Measurements from ENCODE around the gene NDOR1. TPM values are rescaled to one million over a fixed set of nuclear protein-coding genes. Genes with fewer than 3 reads are reported as not detected.

The NDOR1 gene
- total and polyA plus RNA-seq, 8 donors, result 9.1 to 19.5 (median 11.1) TPM

DNA sequence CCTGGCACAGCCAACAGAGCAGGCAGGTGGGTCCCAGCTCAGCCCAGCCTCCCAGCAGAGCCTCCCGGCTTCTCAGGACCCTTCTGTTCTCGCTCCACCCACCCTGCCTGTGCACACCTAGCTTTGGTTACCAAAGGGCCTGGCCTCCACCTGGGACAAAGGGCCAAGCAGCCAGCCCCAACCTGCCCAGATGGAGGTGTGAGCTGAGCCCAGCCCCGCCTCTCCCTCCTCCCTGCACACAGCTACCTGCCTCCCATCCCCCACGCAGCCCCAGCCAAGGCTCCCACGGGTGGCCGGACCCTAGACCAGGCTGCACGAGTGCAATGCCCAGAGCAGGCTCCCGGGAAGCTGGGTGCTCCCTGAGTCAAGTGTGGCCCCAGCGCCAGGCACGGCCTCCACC is 10.6 kb upstream of the NDOR1 start:
- peaks cover 0 to 5% of the 10 kb centered on the region in 2 donors for H3K27me3 ChIP-seq
- no peak overlapping the region for H3K4me3 ChIP-seq
- peaks cover 0 to 25% of the 10 kb centered on the region in 2 donors for H3K36me3 ChIP-seq
- DNase-seq (no peak), ATAC-seq (no peak)
- H3K9me3 ChIP-seq, result no peaks in the 10 kb centered on the region
- TF ChIP-seq, protein P1, sequence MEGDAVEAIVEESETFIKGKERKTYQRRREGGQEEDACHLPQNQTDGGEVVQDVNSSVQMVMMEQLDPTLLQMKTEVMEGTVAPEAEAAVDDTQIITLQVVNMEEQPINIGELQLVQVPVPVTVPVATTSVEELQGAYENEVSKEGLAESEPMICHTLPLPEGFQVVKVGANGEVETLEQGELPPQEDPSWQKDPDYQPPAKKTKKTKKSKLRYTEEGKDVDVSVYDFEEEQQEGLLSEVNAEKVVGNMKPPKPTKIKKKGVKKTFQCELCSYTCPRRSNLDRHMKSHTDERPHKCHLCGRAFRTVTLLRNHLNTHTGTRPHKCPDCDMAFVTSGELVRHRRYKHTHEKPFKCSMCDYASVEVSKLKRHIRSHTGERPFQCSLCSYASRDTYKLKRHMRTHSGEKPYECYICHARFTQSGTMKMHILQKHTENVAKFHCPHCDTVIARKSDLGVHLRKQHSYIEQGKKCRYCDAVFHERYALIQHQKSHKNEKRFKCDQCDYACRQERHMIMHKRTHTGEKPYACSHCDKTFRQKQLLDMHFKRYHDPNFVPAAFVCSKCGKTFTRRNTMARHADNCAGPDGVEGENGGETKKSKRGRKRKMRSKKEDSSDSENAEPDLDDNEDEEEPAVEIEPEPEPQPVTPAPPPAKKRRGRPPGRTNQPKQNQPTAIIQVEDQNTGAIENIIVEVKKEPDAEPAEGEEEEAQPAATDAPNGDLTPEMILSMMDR (IDR thresholded peaks at IDR 0.05), result no peak
- H3K4me1 ChIP-seq, result peaks cover 17 to 50% of the 10 kb centered on the region in 2 donors
- intact Hi-C loops (cut with DNase I), result no loop called here
- H3K27ac ChIP-seq, result no peak overlapping the region

DNA sequence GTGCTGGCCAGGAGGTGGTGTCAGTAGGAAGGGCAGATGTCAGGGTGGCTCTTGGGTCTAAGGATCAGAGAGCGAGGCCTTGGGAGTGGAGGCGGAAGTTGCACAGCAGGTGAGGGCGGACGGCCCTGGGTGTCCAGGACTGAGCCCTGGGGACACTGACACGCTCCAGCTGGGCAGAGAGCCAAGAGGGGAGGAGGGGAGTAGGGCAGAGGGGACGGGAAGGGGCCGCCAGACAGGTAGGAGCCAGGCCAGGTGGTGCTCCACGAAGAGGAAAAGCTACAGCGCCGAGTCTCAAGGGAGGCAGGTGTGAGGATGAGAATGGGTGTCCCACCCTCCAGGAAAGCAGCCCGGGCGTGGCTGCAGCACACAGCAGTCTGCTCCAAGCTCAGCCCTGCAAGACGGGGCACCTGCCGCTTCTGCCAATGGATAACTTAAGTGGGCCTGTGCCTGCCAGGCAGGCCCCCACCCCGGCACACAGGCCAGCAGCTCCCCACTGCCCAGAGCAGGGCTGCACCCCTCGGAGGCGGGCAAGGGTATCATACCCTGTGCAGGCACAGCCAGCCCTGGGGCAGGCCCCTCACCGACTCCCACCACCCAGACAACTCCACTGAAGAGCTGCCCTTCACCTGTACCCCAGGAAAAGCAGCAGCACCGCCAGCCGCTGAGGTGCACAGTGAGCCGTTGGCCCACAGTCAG is 9.8 kb upstream of the NDOR1 start:
- H3K27me3 ChIP-seq, result peaks cover 0 to 5% of the 10 kb centered on the region in 2 donors
- TF ChIP-seq, protein P1 (IDR thresholded peaks at IDR 0.05), result no peak
- no peak for ATAC-seq
- no peak for DNase-seq
- intact Hi-C loops (cut with DNase I), result no loop called here
- H3K27ac ChIP-seq, result no peak overlapping the region
- H3K9me3 ChIP-seq, result no peaks in the 10 kb centered on the region
- peaks cover 12 to 42% of the 10 kb centered on the region in 2 donors for H3K4me1 ChIP-seq
- H3K4me3 ChIP-seq, result no peak overlapping the region
- H3K36me3 ChIP-seq, result peaks cover 0 to 17% of the 10 kb centered on the region in 2 donors

DNA sequence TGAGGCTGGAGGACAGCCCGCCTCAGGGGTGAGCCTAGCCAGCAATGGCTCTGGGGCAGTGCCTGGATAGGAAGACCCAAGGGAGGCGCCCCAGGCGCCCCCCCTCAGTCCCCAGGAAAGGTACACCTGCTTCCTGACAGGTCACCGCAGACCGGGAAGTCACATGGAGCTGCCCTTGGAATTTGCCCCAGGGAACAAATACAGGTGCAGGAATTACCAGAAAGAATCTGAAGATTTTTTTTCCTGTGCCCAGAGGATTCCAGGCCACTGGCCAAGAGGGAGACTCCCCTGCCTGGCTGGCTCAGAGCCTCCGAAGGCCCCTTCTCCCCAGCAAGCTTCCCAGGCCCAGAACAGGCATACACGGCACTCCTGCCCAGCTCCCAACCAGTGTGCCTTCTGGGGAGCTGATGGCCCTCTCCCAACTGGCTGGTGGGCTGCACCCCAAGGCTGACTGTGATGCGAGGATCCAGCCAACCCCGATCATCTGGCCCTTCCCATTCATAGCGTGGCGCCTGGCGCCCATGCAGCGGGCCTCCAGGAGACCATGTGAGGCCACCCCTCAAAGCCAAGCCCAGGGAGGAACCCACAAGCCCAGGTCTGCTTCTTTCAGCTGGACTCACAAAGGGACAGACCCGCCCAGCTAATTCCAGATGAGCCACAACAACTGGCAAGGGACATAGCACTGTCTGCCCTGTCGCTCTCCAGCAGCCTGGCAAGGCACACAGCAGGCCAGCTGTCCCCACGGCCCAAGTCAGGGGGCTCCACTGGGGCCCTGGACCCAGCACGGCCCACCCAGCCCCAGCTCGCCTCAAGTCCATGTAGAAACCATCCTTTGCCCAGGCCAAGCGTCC is 7.2 kb upstream of the NDOR1 start:
- peak overlapping the region; percentile 7 to 55 for H3K4me3 ChIP-seq
- intact Hi-C loops (cut with DNase I), result no loop called here
- TF ChIP-seq, protein P1 (IDR thresholded peaks at IDR 0.05), result no peak

DNA sequence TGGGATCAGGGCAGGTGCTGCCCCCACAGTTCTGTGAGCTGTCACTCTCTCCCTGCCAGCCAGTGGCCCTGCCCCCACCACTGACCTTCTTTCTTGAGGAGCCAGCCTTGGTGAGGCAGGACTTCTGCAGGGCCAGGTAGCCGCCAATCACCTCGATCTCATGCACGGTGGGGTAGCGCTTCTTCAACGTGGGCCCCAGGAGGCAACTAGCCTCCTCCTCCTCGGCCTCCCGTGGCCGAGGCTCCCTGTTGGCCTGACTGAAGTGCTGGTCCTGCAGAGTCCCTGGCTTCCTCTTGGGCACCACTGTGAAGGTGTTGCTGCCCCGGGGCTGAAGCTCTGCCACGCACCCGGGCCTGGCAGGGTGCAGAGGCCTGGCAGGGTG is 6.6 kb upstream of the NDOR1 start:
- peak overlapping the region; percentile 31 to 58 for H3K27ac ChIP-seq
- intact Hi-C loops (cut with DNase I), result no loop called here

More for the DNA sequence above, 7.2 kb upstream of the NDOR1 start:
- DNase-seq (peak in 1 of 4 donors; percentile 74), ATAC-seq (peak; percentile 43)
- Histone ChIP-seq H3K27me3 (peaks cover 0 to 5% of the 10 kb centered on the region in 2 donors), H3K4me1 (peaks cover 12 to 62% of the 10 kb centered on the region in 2 donors), H3K27ac (peak overlapping the region; percentile 37 to 58), H3K36me3 (no peaks in the 10 kb centered on the region), H3K9me3 (no peaks in the 10 kb centered on the region)

More for the DNA sequence above, 6.6 kb upstream of the NDOR1 start:
- Histone ChIP-seq H3K4me1 (peaks cover 15 to 68% of the 10 kb centered on the region in 2 donors), H3K27me3 (peaks cover 0 to 5% of the 10 kb centered on the region in 2 donors), H3K36me3 (no peaks in the 10 kb centered on the region), H3K9me3 (no peaks in the 10 kb centered on the region), H3K4me3 (peak overlapping the region; percentile 41 to 55)
- DNase-seq (no peak), ATAC-seq (peak; percentile 5)
- TF ChIP-seq, protein P1 (IDR thresholded peaks at IDR 0.05), result no peak
